Measurements from ENCODE around the gene TEAD1. TPM values are rescaled to one million over a fixed set of nuclear protein-coding genes. Genes with fewer than 3 reads are reported as not detected.

The TEAD1 gene
- polyA plus RNA-seq, 1 experiment = 79.2 TPM

DNA sequence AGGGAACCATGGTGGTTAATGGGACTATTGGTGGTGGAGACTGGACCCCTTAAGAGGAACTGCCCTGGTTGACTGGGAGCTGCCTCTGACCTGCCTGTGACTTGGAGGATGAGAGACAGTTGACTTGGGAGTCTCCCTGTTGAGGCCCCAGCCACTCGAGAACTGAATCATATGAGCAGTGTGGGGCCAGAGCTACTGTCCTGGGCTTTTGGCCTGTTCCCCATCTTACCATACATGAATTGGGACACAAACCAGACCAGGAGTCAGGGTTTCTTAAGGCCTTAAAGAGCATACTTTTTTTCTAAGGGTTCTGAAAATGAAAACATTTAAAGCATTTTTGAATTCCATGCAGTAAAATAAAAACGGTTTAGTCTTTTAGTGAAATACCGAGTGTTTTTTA is 92.8 kb downstream of the TEAD1 start:
- TF ChIP-seq, protein P1, sequence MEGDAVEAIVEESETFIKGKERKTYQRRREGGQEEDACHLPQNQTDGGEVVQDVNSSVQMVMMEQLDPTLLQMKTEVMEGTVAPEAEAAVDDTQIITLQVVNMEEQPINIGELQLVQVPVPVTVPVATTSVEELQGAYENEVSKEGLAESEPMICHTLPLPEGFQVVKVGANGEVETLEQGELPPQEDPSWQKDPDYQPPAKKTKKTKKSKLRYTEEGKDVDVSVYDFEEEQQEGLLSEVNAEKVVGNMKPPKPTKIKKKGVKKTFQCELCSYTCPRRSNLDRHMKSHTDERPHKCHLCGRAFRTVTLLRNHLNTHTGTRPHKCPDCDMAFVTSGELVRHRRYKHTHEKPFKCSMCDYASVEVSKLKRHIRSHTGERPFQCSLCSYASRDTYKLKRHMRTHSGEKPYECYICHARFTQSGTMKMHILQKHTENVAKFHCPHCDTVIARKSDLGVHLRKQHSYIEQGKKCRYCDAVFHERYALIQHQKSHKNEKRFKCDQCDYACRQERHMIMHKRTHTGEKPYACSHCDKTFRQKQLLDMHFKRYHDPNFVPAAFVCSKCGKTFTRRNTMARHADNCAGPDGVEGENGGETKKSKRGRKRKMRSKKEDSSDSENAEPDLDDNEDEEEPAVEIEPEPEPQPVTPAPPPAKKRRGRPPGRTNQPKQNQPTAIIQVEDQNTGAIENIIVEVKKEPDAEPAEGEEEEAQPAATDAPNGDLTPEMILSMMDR (IDR thresholded peaks at IDR 0.05; ENCODE audit: insufficient read depth, low read depth, low read length) = no peak
- CTCF ChIA-PET = no interaction called here
- Histone ChIP-seq H3K27me3 (ENCODE audit: control insufficient read depth, insufficient read depth, low read length) (no peaks in the 10 kb centered on the region), H3K36me3 (ENCODE audit: control insufficient read depth, insufficient read depth, low read length) (peaks cover 7% of the 10 kb centered on the region; the same call in 1 of the 2 replicates), H3K4me3 (ENCODE audit: low read depth, low read length) (no peak overlapping the region)
- POLR2A ChIA-PET = no interaction called here
- DNase-seq (ENCODE audit: low read depth) = no peak

DNA sequence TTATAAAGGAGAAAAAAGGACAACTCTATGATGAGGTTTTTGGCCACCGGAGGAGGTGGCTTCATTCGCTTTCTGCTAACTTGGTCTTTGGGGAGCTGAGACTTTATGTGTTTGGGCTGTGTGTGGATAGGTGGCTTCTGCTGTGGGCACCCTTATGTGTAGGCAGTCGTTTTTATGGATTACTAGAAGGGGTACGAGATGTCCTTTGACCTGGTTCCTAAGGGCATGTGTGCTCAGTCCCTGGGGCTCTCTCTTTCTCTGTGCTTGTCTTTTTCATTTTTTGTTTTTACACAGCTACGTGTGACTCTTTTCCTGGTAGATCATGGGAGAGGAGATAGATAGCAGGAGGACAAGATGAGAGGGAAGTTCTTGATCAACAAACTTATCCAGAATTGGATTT is 93.4 kb downstream of the TEAD1 start:
- ChIA-PET POLR2A (no interaction called here), CTCF (no interaction called here)
- Histone ChIP-seq H3K27me3 (ENCODE audit: control insufficient read depth, insufficient read depth, low read length) (no peaks in the 10 kb centered on the region), H3K36me3 (ENCODE audit: control insufficient read depth, insufficient read depth, low read length) (peaks cover 7% of the 10 kb centered on the region; the same call in 1 of the 2 replicates), H3K4me3 (ENCODE audit: low read depth, low read length) (no peak overlapping the region)
- DNase-seq (ENCODE audit: low read depth) = no peak
- TF ChIP-seq, protein P1 (IDR thresholded peaks at IDR 0.05; ENCODE audit: insufficient read depth, low read depth, low read length) = no peak

DNA sequence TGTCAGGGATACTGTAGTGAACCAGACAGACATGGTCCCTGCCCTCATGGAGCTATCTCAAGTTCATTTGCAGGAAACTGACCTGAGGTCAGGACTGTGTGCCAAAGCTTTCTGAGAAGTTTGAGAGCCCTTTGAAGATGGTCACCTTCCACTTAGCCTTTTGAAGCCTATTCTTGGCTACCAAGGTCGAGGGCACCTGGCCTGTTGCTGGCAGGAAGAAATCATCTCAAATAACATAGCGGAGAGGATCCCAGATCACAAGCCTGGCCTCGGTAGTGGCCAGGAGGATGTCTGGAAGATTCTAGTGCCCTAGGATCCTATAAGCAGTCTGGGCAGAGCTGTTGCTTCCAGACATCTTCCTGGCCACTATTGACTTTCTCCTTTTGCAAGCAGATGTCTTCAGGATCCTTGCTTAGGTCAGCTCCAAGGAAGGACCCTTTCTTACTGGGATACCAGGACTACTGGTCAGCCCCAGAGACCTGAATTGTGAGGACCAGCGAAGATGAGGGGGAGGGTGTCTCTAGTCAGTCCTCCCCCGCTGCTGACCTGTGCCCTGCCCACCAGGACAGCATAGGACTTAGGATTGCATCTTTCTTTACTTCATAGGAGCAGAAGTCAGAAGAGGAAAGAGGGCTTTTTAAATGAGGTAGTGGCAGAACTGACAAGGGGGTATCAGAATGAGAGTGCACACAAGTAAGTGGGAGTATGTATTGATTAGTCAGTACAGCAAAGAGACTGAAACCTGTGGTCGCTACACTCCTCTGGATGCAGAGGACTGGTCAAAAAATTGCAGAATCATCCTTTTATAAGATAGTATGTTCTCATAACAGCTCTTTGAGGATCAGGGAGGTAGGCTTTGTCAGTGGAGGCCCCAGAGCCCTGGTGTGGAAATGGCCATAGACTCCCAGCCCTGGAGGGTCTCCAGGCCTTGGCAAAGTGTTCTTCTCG is 94.8 kb downstream of the TEAD1 start:
- no peak overlapping the region for H3K4me3 ChIP-seq (ENCODE audit: low read depth, low read length)
- TF ChIP-seq, protein P1 (IDR thresholded peaks at IDR 0.05; ENCODE audit: insufficient read depth, low read depth, low read length) = no peak
- POLR2A ChIA-PET = no interaction called here
- peaks cover 7% of the 10 kb centered on the region; the same call in 1 of the 2 replicates for H3K36me3 ChIP-seq (ENCODE audit: control insufficient read depth, insufficient read depth, low read length)
- no peak for DNase-seq (ENCODE audit: low read depth)
- CTCF ChIA-PET = interaction anchor here (1.7 kb wide), 1 partner anchor 480 kb away, joined by 3 read pairs; no protein-coding TSS in a partner anchor
- H3K27me3 ChIP-seq (ENCODE audit: control insufficient read depth, insufficient read depth, low read length) = no peaks in the 10 kb centered on the region

DNA sequence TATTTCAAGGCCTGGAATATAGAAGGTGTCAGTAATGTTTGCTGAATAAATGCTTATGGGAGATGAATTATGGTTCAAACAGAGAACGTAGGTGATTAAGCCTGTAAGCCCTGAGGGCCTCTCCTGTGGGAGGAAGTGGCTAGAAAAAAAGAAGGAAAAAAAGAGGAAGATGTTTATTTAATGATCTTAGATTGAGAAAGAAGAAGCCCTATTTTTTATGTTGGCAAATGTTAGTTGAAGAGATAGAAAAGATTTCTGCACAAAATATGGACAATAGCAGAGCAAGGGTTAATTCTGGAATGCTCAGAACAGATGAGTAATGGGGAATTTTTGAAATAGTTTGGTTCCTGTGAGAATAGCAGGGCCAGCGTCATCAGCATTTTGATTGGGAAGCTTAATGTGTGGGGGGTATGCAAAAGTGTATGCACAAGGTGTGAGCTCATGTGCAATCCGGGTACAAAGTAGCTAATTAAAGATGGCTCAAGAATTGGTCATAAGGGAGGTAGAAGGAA is 95.7 kb downstream of the TEAD1 start:
- ChIA-PET CTCF (interaction anchor here (0.6 to 1.7 kb wide), 3 partner anchors 87 to 481 kb away, joined by 3 to 4 read pairs (median 3); no protein-coding TSS in a partner anchor), POLR2A (no interaction called here)
- peak; percentile 49 for DNase-seq (ENCODE audit: low read depth)
- Histone ChIP-seq H3K36me3 (ENCODE audit: control insufficient read depth, insufficient read depth, low read length) (peaks cover 5% of the 10 kb centered on the region; the same call in 1 of the 2 replicates), H3K4me3 (ENCODE audit: low read depth, low read length) (no peak overlapping the region), H3K27me3 (ENCODE audit: control insufficient read depth, insufficient read depth, low read length) (no peaks in the 10 kb centered on the region)
- TF ChIP-seq, protein P1 (IDR thresholded peaks at IDR 0.05; ENCODE audit: insufficient read depth, low read depth, low read length) = no peak

DNA sequence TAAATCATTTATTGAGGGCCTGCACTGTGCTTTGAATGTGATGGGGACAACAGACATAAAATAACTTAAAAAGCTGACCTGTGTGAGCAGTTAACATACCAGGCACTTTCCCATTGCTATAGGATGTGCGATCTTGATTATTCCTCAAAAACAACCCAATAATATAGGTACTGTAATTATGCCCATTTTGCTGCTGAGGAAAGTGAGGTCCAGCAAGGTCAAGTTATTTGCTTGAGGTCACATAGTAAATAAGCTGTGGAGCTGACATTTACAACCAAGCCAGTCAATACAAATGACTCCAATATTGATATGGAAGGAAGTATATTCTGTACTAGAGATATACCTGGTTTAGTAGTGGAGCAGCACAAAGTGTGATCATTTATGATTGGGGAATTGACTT is 96.2 kb downstream of the TEAD1 start:
- TF ChIP-seq, protein P1 (IDR thresholded peaks at IDR 0.05; ENCODE audit: insufficient read depth, low read depth, low read length) = no peak
- CTCF ChIA-PET = interaction anchor here (1.7 kb wide), 1 partner anchor 482 kb away, joined by 3 read pairs; no protein-coding TSS in a partner anchor
- peaks cover 3% of the 10 kb centered on the region; the same call in 1 of the 2 replicates for H3K36me3 ChIP-seq (ENCODE audit: control insufficient read depth, insufficient read depth, low read length)
- DNase-seq (ENCODE audit: low read depth) = no peak
- H3K4me3 ChIP-seq (ENCODE audit: low read depth, low read length) = no peak overlapping the region
- no peaks in the 10 kb centered on the region for H3K27me3 ChIP-seq (ENCODE audit: control insufficient read depth, insufficient read depth, low read length)
- POLR2A ChIA-PET = no interaction called here

Measured in BJ (cell line).